Measurements from ENCODE around the gene PRKCE.

Gene PRKCE

DNA sequence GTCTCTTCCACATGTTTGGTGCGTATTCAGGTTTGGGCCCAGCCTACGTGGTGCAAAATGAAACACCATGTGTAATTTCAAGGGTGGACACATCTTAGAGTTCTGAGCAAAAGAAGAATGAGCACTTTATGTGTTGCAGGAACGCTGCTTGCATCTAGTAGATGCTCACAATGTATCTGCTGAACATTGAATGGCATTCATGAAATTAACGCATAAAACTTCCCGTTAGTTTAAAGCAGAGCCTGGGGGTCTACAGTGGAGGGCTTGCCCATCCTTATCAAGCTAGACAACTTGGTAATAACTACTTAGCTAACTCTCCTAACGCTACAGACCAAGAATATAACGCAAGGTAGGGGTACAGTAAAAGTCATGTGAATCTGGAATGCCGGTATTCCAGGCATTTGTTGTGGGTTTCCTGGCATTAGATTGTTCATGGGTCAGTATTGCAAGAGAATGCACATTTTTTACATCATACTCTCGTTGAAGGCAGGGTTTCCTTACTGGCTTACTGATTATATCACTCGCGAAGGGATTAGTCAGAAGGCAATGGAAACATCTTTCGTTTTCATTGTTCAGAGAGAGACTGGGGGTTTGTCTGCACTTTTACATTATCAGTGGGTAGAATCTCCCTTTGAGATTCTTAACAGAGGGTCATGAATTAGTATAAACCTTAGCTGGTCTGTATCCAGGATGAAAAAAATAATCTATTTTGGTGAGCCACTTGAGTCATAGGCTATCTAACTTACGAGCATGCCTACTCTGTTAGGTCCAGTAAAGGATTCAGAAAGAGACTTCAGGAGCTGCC, 416.2 kb downstream of the PRKCE start:
- DNase-seq: no peak

DNA sequence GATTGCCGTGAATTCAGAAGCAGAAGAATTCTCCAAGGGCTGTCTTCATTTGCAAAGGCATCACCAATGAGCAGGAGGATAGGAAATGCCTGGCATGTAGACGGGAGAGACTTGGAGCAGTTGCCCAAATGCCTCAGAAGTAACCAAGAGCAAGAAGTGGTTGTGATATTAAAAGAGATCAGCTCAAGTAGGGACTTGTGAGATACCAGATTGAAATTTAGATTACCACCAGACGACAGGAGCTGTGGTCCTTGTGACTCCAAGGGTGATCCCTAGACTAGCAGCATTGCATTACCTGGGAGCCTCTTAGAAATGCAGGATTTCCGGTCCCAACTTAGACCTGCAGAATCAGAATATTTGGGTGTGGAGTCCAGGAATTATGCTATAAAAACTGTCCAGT, 417.2 kb downstream of the PRKCE start:
- DNase-seq: no peak

- no peak for DNase-seq
Measured at GRCh38 chr2:46071074-46071473, 419.6 kb downstream of the PRKCE start.

- no peak for DNase-seq
Measured at GRCh38 chr2:46072101-46072820, 420.8 kb downstream of the PRKCE start.

- DNase-seq: no peak
Measured at GRCh38 chr2:46073540-46074046, 422.1 kb downstream of the PRKCE start.

DNA sequence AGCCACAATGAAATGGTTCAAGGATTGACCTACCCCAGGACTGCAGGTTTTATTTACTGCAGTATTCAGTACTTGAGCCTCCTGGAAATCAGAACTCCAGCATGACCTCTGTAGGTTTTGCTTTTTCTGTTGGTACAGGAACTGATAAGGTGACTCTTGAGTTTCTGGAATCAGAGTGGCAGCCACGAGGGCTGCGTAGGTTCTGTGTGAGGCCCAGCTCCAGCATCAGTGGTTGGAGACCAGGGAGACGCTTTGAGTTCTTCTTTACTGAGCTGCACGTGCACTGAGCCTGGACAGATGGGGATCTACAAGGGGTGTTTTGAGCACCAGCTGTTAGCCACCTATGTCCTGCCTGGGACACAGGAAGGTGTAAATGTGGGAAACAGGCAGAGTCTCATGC, 423.0 kb downstream of the PRKCE start:
- no peak for DNase-seq

DNA sequence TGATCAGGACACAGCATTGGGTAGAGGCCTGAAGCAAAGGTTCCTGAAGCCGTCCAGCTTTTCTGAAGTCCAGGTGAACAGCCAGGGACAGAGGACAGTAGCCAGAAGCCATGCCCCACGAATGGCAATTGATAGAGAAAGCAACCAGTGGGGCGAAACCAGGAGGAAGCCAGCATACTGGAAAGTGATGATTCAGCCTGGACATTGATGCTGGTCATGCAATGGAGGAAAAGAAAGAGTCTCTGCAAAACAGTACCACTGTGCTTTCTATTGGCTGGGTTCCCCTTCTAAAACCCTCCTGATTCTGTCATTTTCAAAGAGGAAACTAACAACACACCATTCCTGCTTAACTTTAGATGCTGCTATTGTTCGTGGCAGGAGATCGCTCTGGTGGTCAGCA, 424.4 kb downstream of the PRKCE start:
- no peak for DNase-seq

DNA sequence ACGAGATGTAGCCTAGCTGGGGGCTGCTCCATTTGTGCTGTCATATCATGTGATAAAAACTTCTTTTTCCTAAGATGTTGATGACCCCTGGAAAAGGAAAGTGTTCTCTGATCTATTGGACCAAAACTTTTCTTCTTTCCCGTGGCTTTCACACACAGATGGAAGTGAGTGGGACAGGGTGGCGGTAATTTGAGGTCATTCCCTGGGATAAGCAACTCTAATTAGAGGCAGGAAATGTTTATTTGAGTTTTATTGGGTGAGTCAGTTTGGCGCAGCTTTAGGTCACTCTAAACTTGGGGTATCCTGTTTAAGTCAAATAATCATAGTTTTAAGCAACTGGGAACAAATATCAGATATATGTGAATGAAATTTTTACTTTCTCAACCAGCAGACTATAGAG, 424.8 kb downstream of the PRKCE start:
- DNase-seq: no peak

- no peak for DNase-seq
Measured at GRCh38 chr2:46076875-46077274, 425.4 kb downstream of the PRKCE start.

DNA sequence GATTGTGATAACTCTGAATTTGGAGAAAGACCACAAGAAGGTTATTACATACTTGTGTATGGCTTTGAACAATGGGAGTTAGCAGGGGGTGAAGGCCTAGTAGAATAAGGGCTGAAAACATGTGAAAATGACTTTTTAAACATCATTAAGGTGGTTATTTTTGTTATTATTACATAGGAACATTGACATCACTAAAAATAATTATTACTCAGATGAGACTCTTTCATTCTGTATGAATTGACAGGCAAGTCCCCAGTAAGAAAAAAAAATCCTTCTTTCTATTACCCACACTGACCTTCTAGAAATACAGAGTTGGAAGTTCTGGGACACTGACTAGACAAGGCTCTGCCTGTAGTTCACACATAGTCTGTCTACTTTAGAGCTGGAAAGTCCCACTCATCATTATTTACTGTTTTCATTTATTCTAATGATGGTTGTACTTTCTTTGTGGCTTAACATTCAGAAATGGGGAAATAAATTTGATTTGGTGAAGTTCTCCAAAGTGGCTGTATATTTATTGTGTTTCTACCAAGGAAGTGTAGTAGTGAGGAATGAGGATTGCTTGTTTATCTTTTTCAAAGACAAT, 426.1 kb downstream of the PRKCE start:
- DNase-seq: no peak

- no peak for DNase-seq
Measured at GRCh38 chr2:46079985-46080560, 428.6 kb downstream of the PRKCE start.

DNA sequence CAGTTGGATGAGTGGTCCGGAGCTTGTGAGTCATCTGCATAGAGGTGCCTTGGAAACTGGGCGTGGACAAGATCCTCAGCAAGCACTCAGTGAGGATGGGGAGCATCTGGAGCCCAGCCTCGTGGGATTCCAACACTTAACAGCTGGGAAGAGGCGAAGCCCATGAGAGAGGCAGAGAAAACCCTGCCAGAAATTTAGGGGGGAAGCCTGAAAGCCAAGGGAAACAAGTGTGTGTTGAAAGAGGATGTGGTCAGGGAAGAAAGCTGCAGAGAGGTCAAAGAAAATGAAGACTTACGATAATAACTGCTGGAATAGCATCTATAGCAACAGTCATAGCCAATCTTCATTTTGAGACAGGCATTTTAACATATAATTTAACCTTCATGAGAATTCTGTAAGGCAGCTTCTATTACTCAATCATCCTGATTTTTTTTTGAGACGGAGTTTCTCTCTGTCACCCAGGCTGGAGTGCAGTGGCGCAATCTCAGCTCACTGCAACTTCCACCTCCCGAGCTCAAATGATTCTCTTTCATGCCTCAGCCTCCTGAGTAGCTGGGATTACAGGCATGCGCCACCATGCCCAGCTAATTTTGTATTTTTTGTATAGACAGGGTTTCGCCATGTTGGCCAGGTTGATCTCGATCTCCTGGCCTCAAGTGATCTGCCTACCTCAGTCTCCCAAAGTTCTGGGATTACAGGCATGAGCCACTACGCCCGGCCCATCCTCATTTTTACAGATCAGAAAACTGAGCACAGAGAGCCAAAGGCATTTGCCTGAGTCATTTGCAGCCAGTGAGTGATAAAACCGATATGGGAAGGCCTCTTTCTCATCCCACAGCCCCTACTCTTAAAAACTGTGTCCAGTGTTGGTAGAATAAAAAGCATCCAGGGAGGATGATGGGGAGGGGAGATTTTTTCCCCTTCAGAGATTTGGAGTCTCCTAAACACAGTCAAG, 431.3 kb downstream of the PRKCE start:
- DNase-seq: no peak

DNA sequence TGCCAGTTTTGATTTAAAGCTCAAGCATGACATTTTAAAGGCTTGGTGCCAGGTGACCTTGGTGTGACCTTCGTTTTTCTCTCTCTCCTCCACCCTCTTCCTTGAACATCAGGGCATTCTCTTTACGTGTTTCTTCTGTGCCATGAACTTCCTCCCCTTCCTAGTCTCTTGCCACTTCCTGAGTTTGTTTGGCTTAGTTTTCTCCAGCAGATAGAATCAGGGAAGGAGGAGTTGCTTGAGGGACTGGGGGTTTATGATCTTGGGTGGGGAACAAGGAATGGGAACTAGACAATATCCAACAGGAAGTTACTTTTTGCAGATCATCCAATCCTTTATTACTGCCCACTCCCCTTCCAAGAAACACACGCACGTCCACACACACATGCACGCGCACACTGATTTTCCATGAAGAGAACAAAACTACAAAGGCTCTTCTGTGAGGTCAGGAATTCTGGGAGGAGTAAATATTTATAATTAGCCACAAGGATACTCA, 435.1 kb downstream of the PRKCE start:
- DNase-seq: no peak

GRCh38 chr2:46087492-46087891, 436.0 kb downstream of the PRKCE start:
- no peak for DNase-seq

DNA sequence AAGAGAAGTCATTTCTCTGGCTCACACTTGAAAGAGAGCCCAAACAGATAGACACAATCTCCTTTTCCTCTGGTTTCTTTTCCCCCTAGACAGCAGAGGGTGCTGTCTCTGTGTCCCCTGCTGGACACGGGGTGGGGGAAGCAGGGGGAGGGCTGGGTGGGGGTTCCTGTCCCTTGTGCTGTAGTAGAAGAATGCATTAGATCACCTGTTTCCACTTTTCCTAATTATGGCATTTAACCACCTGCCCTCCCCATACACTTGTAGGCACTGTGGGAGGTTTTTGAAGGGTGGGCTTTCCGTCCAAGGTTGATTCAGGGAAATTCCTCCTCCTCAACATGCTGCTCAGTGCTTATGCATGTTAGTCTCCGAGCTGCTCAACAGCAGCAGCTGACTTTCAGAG, 439.5 kb downstream of the PRKCE start:
- DNase-seq: no peak

DNA sequence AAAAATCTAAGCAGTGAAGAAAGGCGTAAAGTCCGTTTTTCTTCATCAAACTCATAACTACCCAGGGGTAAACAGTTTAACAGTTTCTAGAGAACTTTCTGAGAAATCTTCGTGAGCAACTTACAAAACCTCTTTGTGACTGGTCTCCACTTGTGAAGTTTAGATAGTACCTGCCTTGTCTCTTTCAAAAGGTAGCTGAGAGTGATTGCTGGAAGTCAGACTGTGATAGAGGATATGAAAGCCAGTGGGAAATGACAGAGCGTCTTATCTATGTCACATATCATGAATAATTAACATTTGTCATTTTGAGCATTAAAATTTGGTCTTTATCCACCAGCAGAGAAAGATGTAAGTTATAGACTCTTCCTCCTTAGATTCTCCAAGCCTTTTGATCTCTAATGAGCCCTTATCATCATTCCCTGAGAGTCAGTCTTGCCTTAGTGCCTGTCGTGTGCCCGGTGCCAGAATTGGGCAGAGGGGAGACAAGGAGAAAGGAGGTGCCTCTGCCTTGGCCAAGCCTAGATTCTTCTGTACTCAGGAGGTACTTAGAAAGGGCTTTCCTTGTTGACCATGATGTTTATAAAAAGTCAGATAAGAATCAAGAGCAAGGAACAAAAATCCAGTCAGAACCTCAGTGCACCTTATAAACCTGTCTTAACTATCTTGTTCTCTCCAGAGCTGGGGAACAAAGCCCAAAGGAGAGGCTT, 440.6 kb downstream of the PRKCE start:
- no peak for DNase-seq

DNA sequence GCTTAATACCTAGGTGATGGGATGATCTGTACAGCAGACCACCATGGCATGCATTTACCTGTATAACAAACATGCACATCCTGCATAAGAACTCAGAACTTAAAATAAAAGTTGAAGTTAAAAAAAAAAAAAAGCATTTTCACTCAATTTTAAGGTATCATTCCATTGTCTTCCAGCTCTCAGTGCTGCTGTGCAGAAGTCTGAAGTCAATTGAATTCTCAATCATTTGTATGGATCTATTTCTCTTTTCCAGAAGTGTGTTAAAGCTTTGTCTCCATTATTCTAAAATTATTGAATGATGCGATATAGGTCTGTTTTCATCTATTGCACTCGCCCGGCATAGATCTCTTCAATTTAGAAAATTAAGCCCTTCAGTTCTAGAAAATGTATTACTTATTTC, 443.2 kb downstream of the PRKCE start:
- no peak for DNase-seq

DNA sequence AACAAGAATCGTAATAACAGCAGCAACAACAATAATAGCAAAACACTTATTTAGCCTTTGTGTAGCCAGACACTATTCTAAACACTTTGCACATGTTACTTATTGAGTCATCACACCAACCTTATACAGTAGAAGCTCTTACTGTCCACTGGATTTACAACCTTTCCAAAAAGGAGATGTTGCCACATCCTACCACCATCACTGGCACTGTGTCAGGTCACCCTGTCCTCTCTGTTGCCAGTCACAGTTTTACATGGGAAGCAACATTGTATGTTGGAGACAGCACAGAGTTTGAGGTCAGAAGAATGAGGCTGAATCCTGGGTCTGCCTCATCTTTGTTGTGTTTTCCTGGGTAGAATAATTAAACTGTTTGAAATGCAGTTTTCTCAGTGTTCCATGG, 444.4 kb downstream of the PRKCE start:
- no peak for DNase-seq

GRCh38 chr2:46096260-46096659, 444.8 kb downstream of the PRKCE start:
- no peak for DNase-seq

- no peak for DNase-seq
Measured at GRCh38 chr2:46097714-46098480, 446.4 kb downstream of the PRKCE start.

DNA sequence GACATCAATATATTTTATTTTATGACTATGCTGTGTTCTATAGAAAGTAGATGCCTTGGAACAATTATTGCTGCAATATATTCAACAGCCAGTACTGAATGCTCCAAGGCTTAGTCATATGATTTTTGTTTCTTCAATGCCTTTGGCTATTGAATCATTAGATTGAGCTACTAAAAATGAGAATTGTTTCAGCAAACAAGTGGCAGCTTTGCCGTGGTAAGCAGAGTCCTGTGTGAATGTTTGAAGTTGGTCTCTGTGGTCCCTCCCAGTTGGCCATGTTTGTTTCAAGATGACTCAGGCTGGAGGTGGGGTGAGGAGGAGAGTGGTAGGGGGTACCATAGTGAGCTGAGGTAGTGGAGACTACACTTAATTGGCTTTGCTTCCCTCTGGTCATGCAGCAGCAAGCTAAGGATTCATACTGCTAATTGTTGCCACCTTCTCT, 447.2 kb downstream of the PRKCE start:
- DNase-seq: no peak
